Activated T-cell treated with anti-CD3 and anti-CD28 coated beads for 1 hour (primary cell): ENCODE data around the gene TAS1R3.

Experiments
- DNase-seq: peaks from one replicate; pipeline ENCODE4 v3.0.0-alpha.2; 2020; ENCODE audit warnings: low read depth

Gene TAS1R3

GRCh38 chr1:1371746-1372711, 40.9 kb downstream of the TAS1R3 start:
- peak; percentile 73 for DNase-seq

GRCh38 chr1:1373051-1373814, 42.2 kb downstream of the TAS1R3 start:
- DNase-seq, result no peak

GRCh38 chr1:1373815-1374588, 42.9 kb downstream of the TAS1R3 start:
- DNase-seq, result no peak

GRCh38 chr1:1374589-1374928, 43.5 kb downstream of the TAS1R3 start:
- no peak for DNase-seq

- peak; percentile 86 for DNase-seq
Observed at GRCh38 chr1:1374929-1375662, 44.0 kb downstream of the TAS1R3 start, which contains the start of gene AURKAIP1. Gene AURKAIP1 (minus strand): TSS chr1:1375207. CDS start chr1:1374756, 451 bp downstream.

GRCh38 chr1:1376551-1377226, 45.6 kb downstream of the TAS1R3 start:
- no peak for DNase-seq

GRCh38 chr1:1377540-1378205, 46.6 kb downstream of the TAS1R3 start:
- DNase-seq, result no peak

GRCh38 chr1:1380860-1381259, 49.8 kb downstream of the TAS1R3 start:
- no peak for DNase-seq

GRCh38 chr1:1381294-1381693, 50.2 kb downstream of the TAS1R3 start:
- DNase-seq, result no peak
